ENCODE measurements around the gene RBBP6.
"Not testable (repeated sequence)": the region's sequence is repeated elsewhere in the genome, so short reads cannot be mapped to it uniquely, and the experiment has no call there.

The RBBP6 gene

DNA sequence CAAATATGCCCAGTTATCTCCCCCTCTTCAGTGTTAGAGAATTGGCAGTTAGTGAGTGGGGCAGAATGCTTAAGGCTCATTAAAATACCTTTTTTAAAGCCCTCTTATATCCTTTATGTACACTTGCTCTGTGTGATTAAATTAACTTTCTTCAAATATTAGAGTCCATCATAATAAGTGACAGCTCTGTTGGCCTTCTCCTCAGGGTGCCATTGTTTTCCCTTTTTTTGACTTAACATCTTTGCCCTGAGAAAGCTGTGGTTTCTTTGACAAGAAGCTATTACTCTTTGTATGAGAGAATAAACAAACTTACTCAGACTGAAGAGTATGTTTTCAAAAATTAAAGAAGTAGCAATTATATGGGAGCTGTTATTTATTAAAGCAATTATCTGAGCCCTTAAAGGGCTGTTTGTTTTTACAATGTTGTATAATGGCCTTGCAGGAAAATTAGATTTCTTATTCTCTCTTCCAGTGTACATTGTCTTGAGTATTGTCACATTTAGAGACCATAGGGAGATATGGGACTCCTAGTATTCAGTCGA, 13.4 kb downstream of the RBBP6 start:
- no peak for DNase-seq (ENCODE audit: low read depth, low spot score)
- no peak overlapping the region for H3K4me3 ChIP-seq (ENCODE audit: low read length)

DNA sequence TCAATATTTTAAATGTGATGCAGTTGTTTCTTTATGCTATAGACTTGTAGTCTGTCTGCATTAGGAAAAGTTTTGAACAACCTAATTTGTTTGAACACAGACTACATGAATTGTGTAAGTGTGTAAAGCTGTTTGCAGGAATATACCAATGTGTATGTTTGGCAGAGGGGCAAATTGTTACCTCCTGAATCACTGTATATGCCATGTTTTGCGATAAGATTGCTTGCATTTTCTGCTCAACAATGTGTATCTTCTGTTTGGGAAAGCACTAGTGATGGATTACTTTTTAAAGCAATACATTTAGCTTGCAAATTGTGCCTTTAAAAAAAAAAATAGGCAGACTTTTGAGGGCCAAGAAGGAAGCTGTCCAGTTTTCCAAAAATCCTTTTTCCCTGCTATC, 14.6 kb downstream of the RBBP6 start:
- DNase-seq (ENCODE audit: low read depth, low spot score), result no peak
- no peak overlapping the region for H3K4me3 ChIP-seq (ENCODE audit: low read length)

DNA sequence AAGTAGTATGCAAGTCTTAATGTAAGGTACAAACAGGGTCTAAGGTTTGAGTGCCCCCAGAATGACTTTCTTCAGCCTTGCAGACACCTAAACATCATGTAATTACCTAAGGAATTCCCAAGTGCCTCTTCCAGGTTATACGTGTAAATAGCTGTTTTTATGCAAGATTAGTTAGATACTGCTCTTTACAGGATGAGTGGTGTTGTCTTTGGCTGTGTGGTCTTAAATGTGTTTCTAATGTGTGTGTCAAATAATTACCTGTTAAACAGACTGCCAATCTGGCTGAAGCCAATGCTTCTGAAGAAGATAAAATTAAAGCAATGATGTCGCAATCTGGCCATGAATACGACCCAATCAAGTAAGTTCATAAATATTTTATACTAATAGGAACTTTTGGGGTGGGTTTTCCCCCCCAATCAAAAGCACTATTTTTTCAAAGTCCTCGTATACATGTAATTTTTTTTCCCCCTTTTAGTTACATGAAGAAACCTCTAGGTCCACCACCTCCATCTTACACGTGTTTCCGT, 16.0 kb downstream of the RBBP6 start:
- no peak overlapping the region for H3K4me3 ChIP-seq (ENCODE audit: low read length)
- no peak for DNase-seq (ENCODE audit: low read depth, low spot score)

DNA sequence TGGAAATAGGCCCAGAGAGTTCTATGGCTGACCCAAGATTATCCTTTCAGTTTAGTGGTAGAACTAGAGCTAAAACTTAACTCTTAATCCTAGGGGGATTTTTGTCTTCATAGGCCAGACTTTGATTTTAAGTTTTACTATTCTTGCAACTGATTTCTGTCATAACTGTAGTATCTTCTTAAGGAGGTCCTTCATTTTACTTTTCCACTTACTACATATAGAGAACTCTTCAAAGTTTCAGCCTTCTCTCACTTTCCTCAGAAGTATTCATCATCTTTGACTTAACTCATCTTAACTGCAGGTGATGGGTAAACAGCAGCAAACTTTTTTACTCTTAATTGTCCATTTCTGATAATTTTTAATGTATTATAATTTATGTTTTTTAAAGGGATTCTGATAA, 23.4 kb downstream of the RBBP6 start:
- DNase-seq (ENCODE audit: low read depth, low spot score), result no peak
- no peak overlapping the region for H3K4me3 ChIP-seq (ENCODE audit: low read length)

DNA sequence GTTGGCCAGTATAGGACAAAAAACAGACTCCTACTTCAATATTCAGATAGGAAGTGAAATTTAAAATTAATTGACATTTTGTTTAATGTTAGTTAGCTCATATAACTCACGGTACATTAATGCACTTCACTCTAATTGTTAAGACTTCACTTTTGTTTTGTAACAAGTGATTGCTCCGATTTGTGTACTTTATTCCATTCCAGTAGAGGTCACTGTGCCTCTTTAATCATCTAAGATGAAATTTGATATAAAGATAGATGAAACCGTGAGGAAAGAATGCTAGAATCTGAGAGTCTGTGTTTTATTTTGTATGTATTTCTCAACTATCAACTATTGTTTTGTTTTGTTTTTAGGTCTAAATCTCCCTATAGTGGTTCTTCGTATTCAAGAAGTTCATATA, 29.0 kb downstream of the RBBP6 start:
- no peak overlapping the region for H3K4me3 ChIP-seq (ENCODE audit: low read length)
- no peak for DNase-seq (ENCODE audit: low read depth, low spot score)

DNA sequence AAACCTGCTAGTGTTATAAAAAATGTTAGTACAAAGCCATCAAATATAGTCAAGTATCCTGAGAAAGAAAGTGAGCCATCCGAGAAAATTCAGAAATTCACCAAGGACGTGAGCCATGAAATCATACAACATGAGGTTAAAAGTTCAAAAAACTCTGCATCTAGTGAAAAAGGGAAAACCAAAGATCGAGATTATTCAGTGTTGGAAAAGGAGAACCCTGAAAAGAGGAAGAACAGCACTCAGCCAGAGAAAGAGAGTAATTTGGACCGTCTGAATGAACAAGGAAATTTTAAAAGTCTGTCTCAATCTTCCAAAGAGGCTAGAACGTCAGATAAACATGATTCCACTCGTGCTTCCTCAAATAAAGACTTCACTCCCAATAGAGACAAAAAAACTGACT, 31.7 kb downstream of the RBBP6 start:
- H3K4me3 ChIP-seq (ENCODE audit: low read length), result no peak overlapping the region
- DNase-seq (ENCODE audit: low read depth, low spot score), result no peak

DNA sequence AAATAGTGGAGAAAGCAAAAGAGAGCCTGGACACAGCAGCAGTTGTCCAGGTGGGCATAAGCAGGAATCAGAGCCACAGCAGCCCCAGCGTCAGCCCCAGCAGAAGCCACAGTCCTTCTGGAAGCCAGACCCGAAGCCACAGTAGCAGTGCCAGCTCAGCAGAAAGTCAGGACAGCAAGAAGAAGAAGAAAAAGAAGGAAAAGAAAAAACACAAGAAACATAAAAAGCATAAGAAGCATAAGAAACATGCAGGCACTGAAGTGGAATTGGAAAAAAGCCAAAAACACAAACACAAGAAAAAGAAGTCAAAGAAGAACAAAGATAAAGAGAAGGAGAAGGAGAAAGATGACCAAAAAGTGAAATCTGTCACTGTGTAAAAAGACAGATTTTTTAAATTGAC, 32.7 kb downstream of the RBBP6 start:
- no peak for DNase-seq (ENCODE audit: low read depth, low spot score)
- H3K4me3 ChIP-seq (ENCODE audit: low read length), result no peak overlapping the region

DNA sequence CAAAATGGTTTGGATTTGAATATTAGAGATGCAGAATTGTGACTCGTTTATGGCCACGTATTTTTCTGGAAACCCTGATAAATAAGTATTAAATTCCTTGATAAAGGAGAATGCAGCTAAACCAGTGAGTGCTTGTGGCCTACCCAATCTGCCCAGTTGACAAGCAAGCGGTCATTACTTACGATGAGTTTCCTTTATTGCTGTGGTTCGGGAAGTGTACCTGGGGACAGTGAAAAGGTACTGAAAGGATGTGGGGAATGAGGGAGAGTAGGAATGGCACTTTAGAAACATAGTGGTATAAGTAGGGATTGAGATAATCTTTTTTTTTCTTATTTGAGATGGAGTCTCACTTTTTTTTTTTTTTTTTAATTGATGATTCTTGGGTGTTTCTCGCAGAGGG, 33.8 kb downstream of the RBBP6 start:
- no peak overlapping the region for H3K4me3 ChIP-seq (ENCODE audit: low read length)
- DNase-seq (ENCODE audit: low read depth, low spot score), result no peak

DNA sequence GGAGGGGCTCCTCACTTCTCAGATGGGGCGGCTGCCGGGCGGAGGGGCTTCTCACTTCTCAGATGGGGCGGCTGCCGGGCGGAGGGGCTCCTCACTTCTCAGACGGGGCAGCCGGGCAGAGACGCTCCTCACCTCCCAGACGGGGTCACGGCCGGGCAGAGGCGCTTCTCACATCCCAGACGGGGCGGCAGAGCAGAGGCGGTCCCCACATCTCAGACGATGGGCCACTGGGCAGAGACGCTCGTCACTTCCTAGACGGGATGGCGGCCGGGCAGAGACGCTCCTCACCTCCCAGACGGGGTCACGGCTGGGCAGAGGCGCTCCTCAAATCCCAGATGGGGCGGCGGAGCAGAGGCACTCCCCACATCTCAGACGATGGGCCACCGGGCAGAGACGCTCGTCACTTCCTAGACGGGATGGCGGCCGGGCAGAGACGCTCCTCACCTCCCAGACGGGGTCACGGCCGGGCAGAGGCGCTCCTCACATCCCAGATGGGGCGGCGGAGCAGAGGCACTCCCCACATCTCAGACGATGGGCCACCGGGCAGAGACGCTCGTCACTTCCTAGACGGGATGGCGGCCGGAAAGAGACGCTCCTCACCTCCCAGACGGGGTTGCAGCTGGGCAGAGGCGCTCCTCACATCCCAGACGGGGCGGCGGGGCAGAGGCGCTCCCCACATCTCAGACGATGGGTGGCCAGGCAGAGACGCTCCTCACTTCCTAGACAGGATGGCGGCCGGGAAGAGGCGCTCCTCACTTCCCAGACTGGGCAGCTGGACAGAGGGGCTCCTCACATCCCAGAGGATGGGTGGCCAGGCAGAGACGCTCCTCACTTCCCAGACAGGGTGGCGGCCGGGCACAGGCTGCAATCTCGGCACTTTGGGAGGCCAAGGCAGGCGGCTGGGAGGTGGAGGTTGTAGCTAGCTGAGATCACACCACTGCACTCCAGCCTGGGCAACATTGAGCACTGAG, 35.4 kb downstream of the RBBP6 start:
- not testable (repeated sequence) for DNase-seq (ENCODE audit: low read depth, low spot score)

DNA sequence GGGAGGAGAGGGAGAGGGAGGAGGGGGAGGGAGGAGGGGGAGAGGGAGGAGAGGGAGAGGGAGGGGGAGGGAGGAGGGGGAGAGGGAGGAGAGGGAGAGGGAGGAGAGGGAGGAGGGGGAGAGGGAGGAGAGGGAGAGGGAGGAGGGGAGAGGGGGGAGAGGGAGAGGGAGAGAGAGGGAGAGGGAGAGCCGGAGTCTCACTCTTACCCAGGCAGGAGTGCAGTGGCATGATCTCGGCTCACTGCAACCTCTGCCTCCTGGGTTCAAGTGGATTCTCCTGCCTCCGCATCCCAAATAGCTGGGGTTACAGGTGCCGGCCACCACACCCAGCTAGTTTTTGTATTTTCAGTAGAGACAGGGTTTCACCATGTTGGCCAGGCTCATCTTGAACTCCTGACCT, 36.4 kb downstream of the RBBP6 start:
- not testable (repeated sequence) for DNase-seq (ENCODE audit: low read depth, low spot score); H3K4me3 ChIP-seq (ENCODE audit: low read length)

More for the DNA sequence above, 35.4 kb downstream of the RBBP6 start:
- not testable (repeated sequence) for H3K4me3 ChIP-seq (ENCODE audit: low read length)

DNA sequence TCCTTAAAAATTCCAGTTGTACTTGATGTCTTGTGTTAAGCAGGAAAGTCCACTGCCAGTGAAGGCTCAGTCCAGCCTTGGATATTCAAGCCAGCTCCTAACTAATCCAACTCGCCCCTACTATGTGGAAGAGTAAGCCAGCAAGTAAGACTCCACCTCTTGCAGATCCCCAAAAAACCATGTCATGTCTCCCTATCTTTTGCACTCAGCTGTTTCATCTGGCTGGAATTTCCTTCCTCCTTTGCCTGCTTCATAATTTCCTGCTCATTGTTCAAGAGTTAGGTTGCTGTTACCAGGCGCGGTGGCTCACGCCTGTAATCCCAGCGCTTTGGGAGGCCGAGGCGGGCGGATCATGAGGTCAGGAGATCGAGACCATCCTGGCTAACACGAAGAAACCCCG, 37.8 kb downstream of the RBBP6 start:
- H3K4me3 ChIP-seq (ENCODE audit: low read length), result no peak overlapping the region
- no peak for DNase-seq (ENCODE audit: low read depth, low spot score)

DNA sequence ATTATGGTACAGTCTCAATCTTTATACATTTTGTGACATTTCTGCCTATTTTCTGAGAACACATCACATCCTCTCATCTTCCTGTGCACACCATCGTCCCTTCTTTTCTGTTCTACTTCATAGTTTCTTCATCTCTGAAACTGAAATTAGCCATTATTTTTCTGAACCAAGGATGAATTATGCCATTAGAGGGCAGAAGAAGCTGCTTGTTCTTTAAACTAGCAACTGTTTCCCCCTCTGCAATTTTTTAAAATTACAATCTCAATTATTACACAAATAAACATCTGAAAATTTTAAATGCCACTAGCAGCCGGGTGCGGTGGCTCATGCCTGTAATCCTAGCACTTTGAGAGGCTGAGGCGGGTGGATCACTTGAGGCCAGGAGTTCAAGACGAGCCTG, 41.3 kb downstream of the RBBP6 start:
- no peak for DNase-seq (ENCODE audit: low read depth, low spot score)
- no peak overlapping the region for H3K4me3 ChIP-seq (ENCODE audit: low read length)

DNA sequence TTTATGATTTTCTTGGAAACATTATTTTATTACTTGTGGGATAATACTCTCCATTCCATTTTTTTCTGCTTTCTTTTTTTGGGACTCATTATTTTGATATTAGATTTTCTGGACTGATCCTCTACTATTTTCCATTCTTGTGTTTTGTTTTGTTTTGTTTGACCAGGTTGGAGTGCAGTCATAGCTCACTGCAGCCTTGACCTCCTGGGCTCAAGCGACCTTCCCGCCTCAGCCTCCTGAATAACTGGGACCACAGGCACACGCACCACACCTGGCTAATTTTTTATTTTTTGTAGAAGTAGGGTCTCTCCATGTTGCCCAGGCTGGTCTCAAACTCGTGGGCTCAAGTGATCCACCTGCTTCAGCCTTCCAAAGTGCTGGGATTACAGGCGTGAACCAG, 44.1 kb downstream of the RBBP6 start:
- H3K4me3 ChIP-seq (ENCODE audit: low read length), result no peak overlapping the region
- DNase-seq (ENCODE audit: low read depth, low spot score), result no peak

DNA sequence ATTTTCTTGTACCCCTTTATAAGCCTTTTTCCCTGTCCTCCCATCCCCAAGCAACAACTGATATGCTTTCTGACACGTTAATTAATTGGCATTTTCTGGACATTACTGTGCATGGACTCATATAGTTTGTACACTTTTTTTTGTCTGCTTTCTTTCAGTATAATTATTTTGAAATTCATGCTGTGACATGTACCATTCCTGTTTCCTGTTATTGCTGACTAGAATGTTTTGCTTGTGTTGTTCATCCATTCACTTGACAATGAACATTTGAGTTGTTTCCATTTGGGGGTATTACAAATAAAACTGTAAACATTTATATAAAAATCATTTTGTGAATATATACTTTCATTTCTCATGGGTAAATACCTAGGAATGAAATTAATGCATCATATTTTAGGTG, 50.6 kb downstream of the RBBP6 start:
- no peak for DNase-seq (ENCODE audit: low read depth, low spot score)

DNA sequence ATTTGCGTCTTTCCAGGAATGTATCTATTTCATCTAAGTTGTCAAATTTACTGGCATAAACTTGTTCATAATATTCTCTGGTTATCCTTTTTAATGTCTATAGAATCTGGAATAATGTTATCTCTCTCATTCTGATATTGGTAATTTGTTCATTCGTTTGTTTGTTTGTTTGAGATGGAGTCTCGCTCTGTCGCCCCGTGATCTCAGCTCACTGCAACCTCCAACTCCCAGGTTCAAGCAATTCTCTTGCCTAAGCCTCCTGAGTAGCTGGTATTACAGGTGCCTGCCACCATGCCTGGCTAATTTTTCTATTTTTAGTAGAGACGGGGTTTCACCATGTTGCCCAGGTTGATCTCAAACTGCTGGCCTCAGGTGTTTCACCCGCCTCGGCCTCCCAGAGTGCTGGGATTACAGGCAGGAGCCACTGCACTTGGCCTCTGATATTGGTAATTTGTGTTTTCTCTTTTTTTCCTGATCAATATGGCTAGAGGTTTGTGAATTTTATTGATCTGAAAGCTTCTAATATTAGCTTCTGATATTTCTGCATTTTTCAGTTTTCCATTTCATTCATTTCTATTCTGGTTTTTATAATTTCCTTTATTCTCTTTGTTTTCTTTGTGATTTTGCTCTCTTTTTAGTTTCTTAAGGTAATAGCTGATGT, 59.5 kb downstream of the RBBP6 start:
- no peak for DNase-seq (ENCODE audit: low read depth, low spot score)

More for the DNA sequence above, 50.6 kb downstream of the RBBP6 start:
- H3K4me3 ChIP-seq (ENCODE audit: low read length), result no peak overlapping the region

DNA sequence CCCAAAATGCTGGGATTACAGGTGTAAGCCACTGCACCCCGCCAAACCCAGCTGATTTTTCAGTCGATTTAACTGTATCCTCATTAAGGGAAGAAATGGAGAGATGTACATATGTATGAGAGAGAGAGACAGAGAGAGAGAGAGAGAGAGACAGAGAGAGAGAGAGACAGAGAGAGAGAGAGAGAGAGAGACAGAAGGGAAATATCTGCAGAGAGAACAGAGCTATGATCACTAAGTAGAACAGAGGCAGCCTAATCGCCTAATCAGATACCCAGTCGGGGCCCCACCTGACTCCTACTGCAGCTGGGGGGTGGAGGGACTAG, 70.0 kb downstream of the RBBP6 start:
- DNase-seq (ENCODE audit: low read depth, low spot score), result no peak
- H3K4me3 ChIP-seq (ENCODE audit: low read length), result no peak overlapping the region

More for the DNA sequence above, 59.5 kb downstream of the RBBP6 start:
- H3K4me3 ChIP-seq (ENCODE audit: low read length), result no peak overlapping the region

DNA sequence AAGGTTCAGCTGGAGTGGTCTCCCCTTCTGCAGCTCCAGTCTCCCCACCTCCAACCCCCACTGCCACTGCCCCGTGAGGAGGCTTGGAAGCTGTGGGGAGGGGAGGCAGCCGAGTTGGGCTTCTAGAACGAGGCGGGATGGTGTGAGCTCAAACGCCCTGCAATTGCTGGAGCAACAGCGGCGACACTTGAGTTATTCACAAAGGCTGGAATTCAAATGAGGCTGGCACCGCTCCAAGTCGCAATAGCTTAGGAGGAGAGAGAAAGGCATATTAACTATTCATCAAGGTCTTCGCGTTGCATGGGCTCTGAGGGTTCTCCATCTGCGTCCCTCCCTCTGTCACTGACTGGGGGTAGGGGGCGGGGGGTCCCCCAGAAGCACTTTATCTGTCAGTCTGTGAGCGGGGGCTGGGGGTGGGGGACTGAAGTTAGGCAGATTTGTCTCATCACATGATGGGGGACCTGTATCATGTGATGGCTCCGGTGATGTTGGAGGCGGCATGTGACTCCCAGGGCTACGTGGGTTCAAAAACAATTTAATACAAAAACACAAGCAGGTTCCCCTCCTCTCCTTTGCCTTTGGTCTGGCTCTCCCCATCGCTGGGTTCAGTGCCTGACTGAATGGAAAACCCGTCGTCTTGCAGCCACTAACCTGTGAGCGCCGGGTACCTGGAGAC, 70.5 kb downstream of the RBBP6 start:
- no peak overlapping the region for H3K4me3 ChIP-seq (ENCODE audit: low read length)

DNA sequence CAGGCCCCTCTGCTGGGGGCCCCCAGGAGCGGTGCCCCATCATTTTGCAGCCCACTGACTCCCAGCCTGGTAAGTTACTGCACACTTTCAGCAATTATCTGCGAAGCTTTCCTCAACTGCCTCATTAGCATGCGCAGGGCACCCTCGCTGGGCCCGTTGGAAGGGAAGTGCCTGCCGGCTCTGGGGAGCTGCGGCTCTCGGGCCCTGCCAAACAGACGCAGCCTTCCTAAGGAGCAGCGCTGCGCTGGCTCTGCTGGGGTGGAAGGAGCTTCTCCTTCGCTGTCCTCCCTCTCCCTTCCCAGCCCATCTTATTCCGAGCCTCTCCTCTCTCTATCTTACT, 71.0 kb downstream of the RBBP6 start:
- no peak for DNase-seq (ENCODE audit: low read depth, low spot score)
- H3K4me3 ChIP-seq (ENCODE audit: low read length), result no peak overlapping the region

More for the DNA sequence above, 70.5 kb downstream of the RBBP6 start:
- no peak for DNase-seq (ENCODE audit: low read depth, low spot score)

DNA sequence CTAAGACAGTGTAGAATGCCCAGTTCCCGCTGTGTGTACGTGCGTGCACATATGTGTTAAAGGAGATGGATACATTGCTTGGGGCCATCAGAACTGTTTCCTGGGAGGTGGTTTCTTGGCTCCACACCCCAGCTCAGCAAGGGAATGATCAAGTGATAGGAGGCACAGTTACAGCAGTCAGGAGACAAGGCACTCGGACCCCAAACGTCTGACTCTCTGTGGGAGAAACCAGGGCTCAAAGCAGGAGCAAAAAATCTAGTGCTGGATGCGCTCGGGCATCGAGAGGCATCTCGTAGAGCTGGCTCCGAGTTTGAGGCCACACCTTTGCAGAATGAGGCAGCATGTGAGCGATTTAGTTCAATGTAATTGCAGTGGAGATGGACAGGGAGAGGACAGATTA, 71.9 kb downstream of the RBBP6 start:
- no peak for DNase-seq (ENCODE audit: low read depth, low spot score)
- H3K4me3 ChIP-seq (ENCODE audit: low read length), result no peak overlapping the region

DNA sequence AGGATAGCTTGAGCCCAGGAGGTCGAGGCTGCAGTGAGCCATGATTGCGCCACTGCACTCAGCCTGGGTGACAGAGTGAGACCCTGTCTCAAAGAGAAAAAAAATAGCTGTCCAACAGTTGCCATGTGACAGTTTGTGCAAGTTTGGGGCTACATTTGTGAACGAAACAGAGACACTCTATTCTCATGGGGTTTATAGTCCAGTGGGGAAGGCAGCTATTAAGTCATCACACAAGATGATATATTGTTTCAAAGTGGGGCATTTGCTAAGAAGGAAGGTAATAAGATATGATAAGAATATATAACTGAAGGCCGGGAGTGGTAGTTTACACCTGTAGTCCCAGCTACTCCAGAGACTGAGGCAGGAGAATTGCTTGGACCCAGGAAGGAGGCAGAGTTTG, 73.3 kb downstream of the RBBP6 start:
- H3K4me3 ChIP-seq (ENCODE audit: low read length), result no peak overlapping the region
- DNase-seq (ENCODE audit: low read depth, low spot score), result no peak
